ENCODE results near the gene CD151. TPM values are rescaled to one million over a fixed set of nuclear protein-coding genes. Genes with fewer than 3 reads are reported as not detected.

Gene CD151
- total RNA-seq, 4 donors from 2014 or later, result 102 to 277 (median 237) TPM

- Histone ChIP-seq H3K9me3 (no peaks in the 10 kb centered on the region), H3K4me3 (peak overlapping the region; percentile 72 to 99 (median 94)), H3K27me3 (no peaks in the 10 kb centered on the region), H3K36me3 (peaks cover 0 to 22% (median 0%) of the 10 kb centered on the region in 3 donors), H3K27ac (peak overlapping the region; percentile 88 to 96 (median 92)), H3K4me1 (peaks cover 10 to 65% (median 25%) of the 10 kb centered on the region in 4 donors)
- no peak for TF ChIP-seq CTCF (IDR thresholded peaks at IDR 0.05)
- TF ChIP-seq POLR2A (IDR thresholded peaks at IDR 0.05), result no peak
- no peak for DNase-seq
These were observed 10.5 kb downstream of the CD151 start for GRCh38 chr11:843086-843734.

- Histone ChIP-seq H3K27ac (peak overlapping the region; percentile 88 to 96 (median 92)), H3K36me3 (peaks cover 0 to 14% (median 0%) of the 10 kb centered on the region in 3 donors), H3K4me1 (peaks cover 10 to 65% (median 33%) of the 10 kb centered on the region in 4 donors), H3K4me3 (peak overlapping the region; percentile 72 to 99 (median 94)), H3K9me3 (no peaks in the 10 kb centered on the region), H3K27me3 (peaks cover 0 to 5% of the 10 kb centered on the region in 2 donors)
- peak; percentile 59 to 90 (median 77) for DNase-seq
- TF ChIP-seq POLR2A (IDR thresholded peaks at IDR 0.05), result no peak
These were observed 11.3 kb downstream of the CD151 start for GRCh38 chr11:843818-844692.

DNA sequence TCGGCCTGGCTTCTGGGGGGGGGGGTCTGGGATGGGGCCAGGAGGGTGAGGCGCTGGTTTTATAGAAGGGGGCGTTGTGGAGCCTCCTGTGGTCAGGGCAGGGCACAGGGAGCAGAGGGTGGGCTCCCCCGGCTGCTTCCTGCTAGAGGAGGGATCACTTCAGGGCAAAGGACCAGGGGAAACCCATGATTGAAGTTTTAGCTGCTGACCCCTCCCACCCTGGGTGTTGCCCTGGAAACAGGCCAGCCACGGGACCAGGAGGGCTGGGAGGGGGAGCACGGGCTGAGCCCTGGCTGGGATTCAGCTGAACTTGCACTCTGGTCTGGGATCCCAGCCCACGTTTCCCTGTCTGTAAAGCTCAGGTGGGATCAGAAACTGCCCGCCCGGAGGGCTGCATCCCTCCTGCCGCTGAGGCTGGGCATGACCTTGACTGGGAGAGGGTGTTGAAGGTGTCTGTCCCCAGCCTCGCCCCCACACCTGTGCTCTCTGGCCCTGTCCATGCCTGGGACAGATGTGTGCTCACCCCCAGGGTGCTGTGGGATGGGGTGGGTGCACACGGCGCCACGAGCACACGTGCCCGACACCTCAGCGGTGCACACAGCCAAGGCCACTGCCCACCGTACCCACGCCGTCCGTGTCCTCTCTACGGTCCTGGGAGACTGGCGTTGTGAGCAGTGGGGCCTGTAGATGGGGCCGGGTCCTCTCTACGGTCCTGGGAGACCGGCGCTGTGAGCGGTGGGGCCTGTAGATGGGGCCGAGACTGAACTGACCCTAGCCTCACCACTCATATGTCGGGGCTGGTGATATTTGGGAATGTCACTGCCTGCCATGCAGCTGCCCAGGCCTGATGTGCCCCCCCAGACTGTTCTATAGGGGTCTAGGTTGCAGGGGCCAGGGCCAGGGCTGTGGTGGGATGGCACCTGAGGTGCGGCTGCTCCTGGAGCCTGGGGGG lies 12.2 kb downstream of the CD151 start:
- Histone ChIP-seq H3K4me1 (peaks cover 10 to 69% (median 38%) of the 10 kb centered on the region in 4 donors), H3K27ac (peak overlapping the region; percentile 88 to 96 (median 92)), H3K4me3 (peak overlapping the region; percentile 12 to 95 (median 82)), H3K9me3 (no peaks in the 10 kb centered on the region), H3K27me3 (peaks cover 0 to 10% of the 10 kb centered on the region in 2 donors), H3K36me3 (peaks cover 0 to 5% (median 0%) of the 10 kb centered on the region in 3 donors)
- TF ChIP-seq CTCF (IDR thresholded peaks at IDR 0.05) (no peak), POLR2A (IDR thresholded peaks at IDR 0.05) (no peak)
- peak; percentile 47 to 85 (median 75) for DNase-seq

DNA sequence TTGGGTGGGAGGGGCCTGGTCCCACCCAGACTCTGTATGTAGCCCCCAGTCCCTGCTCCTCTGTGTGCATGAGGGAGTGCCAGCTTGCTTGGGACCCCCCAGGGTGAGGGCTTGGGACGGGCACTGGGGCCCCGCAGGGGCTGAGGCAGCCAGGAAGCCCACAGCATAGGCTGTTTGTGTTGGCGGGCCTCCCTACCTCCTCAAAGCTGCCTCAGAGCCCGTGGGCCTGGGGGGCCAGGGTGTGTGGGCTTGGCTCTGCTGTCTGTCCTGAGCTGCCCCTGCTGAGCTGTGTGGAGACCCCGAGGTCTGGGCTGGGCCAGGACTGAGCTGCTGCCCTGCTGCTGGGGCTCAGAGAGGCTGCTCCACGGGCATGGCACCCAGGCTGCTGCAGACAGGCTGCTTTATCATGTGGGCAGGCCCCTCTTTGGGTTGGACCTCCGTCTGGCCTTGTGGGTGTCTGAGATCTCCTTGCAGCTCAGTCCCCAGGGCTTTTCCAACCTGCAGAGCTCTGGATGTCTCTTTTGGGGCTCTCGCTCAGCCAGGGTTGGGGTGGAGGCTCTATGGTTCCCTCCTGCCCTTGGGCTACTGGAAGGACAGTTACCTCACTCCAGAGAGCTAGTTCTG lies 13.2 kb downstream of the CD151 start:
- Histone ChIP-seq H3K9me3 (no peaks in the 10 kb centered on the region), H3K4me1 (peaks cover 10 to 70% (median 34%) of the 10 kb centered on the region in 4 donors), H3K36me3 (no peaks in the 10 kb centered on the region), H3K27me3 (peaks cover 0 to 10% of the 10 kb centered on the region in 2 donors), H3K27ac (peak overlapping the region in 2 of 4 donors; percentile 89 to 96), H3K4me3 (no peak overlapping the region)
- TF ChIP-seq POLR2A (IDR thresholded peaks at IDR 0.05) (no peak), CTCF (IDR thresholded peaks at IDR 0.05) (no peak)
- DNase-seq, result no peak

- Histone ChIP-seq H3K4me3 (no peak overlapping the region), H3K27me3 (peaks cover 0 to 10% of the 10 kb centered on the region in 2 donors), H3K27ac (no peak overlapping the region), H3K36me3 (no peaks in the 10 kb centered on the region), H3K9me3 (no peaks in the 10 kb centered on the region), H3K4me1 (peaks cover 10 to 68% (median 28%) of the 10 kb centered on the region in 4 donors)
- no peak for TF ChIP-seq CTCF (IDR thresholded peaks at IDR 0.05)
- TF ChIP-seq POLR2A (IDR thresholded peaks at IDR 0.05), result no peak
- no peak for DNase-seq
These were observed 13.8 kb downstream of the CD151 start for GRCh38 chr11:846496-847098.
